Right cardiac atrium (tissue), 5 donors: ENCODE measurements around the gene DST. TPM values are rescaled to one million over a fixed set of nuclear protein-coding genes. Genes with fewer than 3 reads are reported as not detected.

ENCODE experiments used
- ATAC-seq, 2 donors: fragments of 200-7000 bp; cut with Tn5 transposase; one replicate each; pipeline versions ENCODE4 v1.8.0 to v1.9.1; 2020; ENCODE audit warnings: moderate library complexity in 2 of 2, mild to moderate bottlenecking in 1 of 2
- DNase-seq, 3 donors: peaks; one replicate each; pipeline ENCODE4 v3.0.0-alpha.2; 2020
- H3K27ac ChIP-seq: one replicate; pipeline ENCODE4 v1.5.1; 2013; ENCODE audit warnings: mild to moderate bottlenecking, low read length, control low read depth, moderate library complexity
- H3K27me3 ChIP-seq: one replicate; pipeline ENCODE4 v1.6.1; 2013; ENCODE audit not compliant: control insufficient read depth, insufficient read depth
- H3K4me1 ChIP-seq: one replicate; pipeline ENCODE4 v1.6.1; 2013; ENCODE audit warnings: low read length; ENCODE audit not compliant: control insufficient read depth, insufficient read depth
- H3K4me3 ChIP-seq: one replicate; pipeline ENCODE4 v1.5.1; 2013; ENCODE audit warnings: low read length, control low read depth
- H3K9me3 ChIP-seq: one replicate; pipeline ENCODE4 v1.6.1; 2013; ENCODE audit warnings: low read length; ENCODE audit not compliant: control insufficient read depth
- WGBS: extraction: QIAGEN DNeasy Blood & Tissue Kit; methylation state at CpG from one replicate; pipeline ENCODE4 v1.1.7; 2013; 5-methylcytosine and 5-hydroxymethylcytosine counted together
- intact Hi-C, 4 donors: fragments of 100-400 bp; cut with DNase I; formaldehyde crosslinking; loops; one replicate each; pipeline versions ENCODE4 v1.11.0 to v1.14.0; 2022 to 2023
- polyA plus RNA-seq: library from polyadenylated mRNA; stranded (reverse); fragments of 200-250 nt; gene quantifications from one replicate; pipeline ENCODE4 v1.2.3, GENCODE V29; 2013
- total RNA-seq, 4 donors: library from RNA; stranded (reverse); fragmentation: NEBNext Ultra II Directional; extraction: Animal tissue kit (Norgen Biotek cat#: 25700); gene quantifications; one replicate each; pipeline ENCODE4 v1.2.1, GENCODE V29; 2021
- donor health status: healthy with polysubstance abuse.
- donor health status: DM: no; HTN: yes; CAD: no.
- donor health status: DM: no; HTN: no; CAD: no.
- donor health status: DM: no; HTN: yes; CAD: no; lungs with severe emphysema.
- donor health status: DM: yes; HTN: yes; CAD: no.

Gene DST
- total and polyA plus RNA-seq, 5 donors = 148 to 308 (median 204) TPM

- Histone ChIP-seq H3K4me1 (no peaks in the 10 kb centered on the region), H3K4me3 (no peak overlapping the region), H3K27ac (no peak overlapping the region), H3K9me3 (no peaks in the 10 kb centered on the region), H3K27me3 (no peaks in the 10 kb centered on the region)
- no peak for DNase-seq
- WGBS = 91% methylated on average over 5 of the region's 5 CpGs
- no peak for ATAC-seq
- intact Hi-C loops = no loop called here
Observed at GRCh38 chr6:56624046-56624727, 18.5 kb downstream of the DST start.

GRCh38 chr6:56620229-56620868, 22.3 kb downstream of the DST start:
- 48% methylated on average over 12 of the region's 12 CpGs for whole genome bisulfite sequencing
- peak; percentile 62 to 81 for ATAC-seq
- Histone ChIP-seq H3K9me3 (no peaks in the 10 kb centered on the region), H3K4me1 (no peaks in the 10 kb centered on the region), H3K27me3 (no peaks in the 10 kb centered on the region), H3K27ac (no peak overlapping the region), H3K4me3 (no peak overlapping the region)
- peak in 1 of 3 donors; percentile 37 for DNase-seq
- intact Hi-C loops = no loop called here

GRCh38 chr6:56618050-56618449, 24.6 kb downstream of the DST start:
- DNase-seq (no peak), ATAC-seq (no peak)
- Histone ChIP-seq H3K27ac (no peak overlapping the region), H3K4me1 (no peaks in the 10 kb centered on the region), H3K9me3 (no peaks in the 10 kb centered on the region), H3K4me3 (no peak overlapping the region), H3K27me3 (no peaks in the 10 kb centered on the region)
- intact Hi-C loops = no loop called here
- WGBS = 88% methylated on average over 3 of the region's 3 CpGs

DNA sequence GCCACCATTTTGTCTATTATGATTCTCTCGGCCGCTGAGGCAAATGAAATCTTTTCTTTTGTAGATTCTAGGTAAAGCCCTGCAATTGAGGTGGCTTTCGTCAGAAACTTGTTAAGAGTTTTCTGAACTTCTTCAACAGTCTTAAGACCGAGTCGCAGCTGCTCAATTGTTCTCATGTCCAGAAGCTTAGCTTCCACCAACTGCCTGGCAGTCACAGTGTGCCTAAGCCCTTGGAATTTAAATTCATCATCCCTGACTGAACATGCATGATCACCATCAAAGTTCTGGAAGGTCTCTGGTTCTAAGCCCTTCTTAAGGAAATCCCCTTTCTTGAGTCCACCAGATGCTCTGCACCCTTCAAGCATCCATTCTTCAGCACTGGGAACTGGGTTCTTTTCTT, 25.7 kb downstream of the DST start:
- ATAC-seq = no peak
- intact Hi-C loops = no loop called here

GRCh38 chr6:56613247-56613851, 29.3 kb downstream of the DST start:
- WGBS = 52% methylated on average over 6 of the region's 6 CpGs
- Histone ChIP-seq H3K4me1 (no peaks in the 10 kb centered on the region), H3K4me3 (no peak overlapping the region), H3K9me3 (no peaks in the 10 kb centered on the region), H3K27ac (no peak overlapping the region), H3K27me3 (no peaks in the 10 kb centered on the region)
- no peak for ATAC-seq
- intact Hi-C loops = no loop called here
- no peak for DNase-seq

More for the DNA sequence above, 25.7 kb downstream of the DST start:
- Histone ChIP-seq H3K4me3 (no peak overlapping the region), H3K9me3 (no peaks in the 10 kb centered on the region), H3K4me1 (no peaks in the 10 kb centered on the region), H3K27me3 (no peaks in the 10 kb centered on the region), H3K27ac (no peak overlapping the region)
- WGBS = 98% methylated on average over 5 of the region's 5 CpGs
- DNase-seq = no peak

DNA sequence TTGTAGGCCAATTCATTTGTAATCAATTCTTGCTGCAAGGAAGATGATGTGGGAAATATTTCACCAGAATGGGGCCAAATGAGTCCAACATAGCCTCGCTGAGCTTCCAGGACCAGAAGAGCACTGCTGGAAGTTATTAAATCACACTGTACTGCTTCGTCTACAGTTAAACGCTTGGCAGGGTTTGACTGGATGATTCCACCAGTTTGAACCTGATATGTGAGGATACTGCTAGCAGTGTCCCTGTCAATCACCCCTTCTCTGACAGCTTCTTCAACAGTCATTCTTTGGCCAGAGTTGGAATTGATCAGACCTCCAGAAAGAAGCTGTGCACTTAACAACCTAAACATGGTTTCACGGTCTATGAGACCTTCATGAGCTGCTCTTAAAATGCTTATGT, 34.4 kb downstream of the DST start:
- Histone ChIP-seq H3K27ac (no peak overlapping the region), H3K4me3 (no peak overlapping the region), H3K9me3 (no peaks in the 10 kb centered on the region), H3K4me1 (no peaks in the 10 kb centered on the region), H3K27me3 (no peaks in the 10 kb centered on the region)
- DNase-seq (no peak), ATAC-seq (no peak)
- 96% methylated on average over 4 of the region's 4 CpGs for WGBS
- intact Hi-C loops = no loop called here

DNA sequence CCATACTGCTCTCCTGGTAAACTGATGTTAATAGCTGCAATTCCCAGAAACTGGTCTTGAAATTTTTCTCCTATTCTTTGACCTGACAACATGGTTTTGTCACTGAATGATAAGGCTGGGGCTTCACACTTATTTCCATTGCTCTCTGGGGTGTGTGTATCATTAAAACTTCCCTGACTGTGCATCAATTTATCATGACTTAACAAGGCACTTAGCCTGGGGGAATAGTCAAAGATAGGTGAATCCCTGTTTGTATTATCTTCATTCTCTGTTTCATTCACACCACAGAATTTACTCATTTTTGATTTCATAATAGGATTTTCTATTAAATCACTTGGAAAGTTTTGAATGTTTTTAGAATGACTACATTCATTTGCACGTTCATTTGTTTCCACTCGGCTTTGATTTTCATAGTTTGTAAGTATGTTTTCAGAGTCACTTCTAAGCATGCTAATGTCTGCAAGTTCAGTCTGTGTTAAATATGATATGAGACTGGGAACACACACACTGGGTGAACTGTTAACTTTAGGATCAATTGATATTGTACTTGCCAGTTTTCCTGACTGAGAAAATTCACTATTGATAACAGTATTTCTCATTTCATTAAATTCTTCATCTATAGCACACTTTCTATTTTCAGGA, 35.5 kb downstream of the DST start:
- no peak for ATAC-seq
- Histone ChIP-seq H3K27me3 (no peaks in the 10 kb centered on the region), H3K4me1 (no peaks in the 10 kb centered on the region), H3K4me3 (no peak overlapping the region), H3K27ac (no peak overlapping the region), H3K9me3 (no peaks in the 10 kb centered on the region)
- DNase-seq = no peak
- 88% methylated on average over 2 of the region's 2 CpGs for whole genome bisulfite sequencing
- intact Hi-C loops = no loop called here

DNA sequence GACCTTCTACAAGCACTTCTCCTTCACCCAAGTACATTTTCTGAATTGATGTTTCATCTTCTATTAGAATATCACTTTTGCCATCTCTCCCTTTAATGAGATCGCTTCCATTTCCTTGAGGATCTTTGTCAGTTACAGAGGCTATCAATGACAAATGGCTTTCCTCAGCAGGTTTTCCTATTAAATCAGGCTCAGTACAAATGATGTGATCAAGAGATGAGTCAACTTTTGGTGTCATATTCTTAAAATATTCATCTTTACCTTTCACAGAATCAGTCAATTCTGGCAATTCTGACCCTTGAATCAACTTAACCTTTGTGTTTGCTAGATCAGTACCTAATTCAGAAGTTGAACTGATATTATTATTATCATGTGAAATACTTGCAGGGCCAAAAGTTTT, 37.3 kb downstream of the DST start:
- WGBS = 92% methylated on average over 1 of the region's 1 CpG
- Histone ChIP-seq H3K4me3 (no peak overlapping the region), H3K27ac (no peak overlapping the region), H3K27me3 (no peaks in the 10 kb centered on the region), H3K9me3 (no peaks in the 10 kb centered on the region), H3K4me1 (no peaks in the 10 kb centered on the region)
- intact Hi-C loops = no loop called here
- DNase-seq (no peak), ATAC-seq (no peak)

GRCh38 chr6:56604186-56604585, 38.5 kb downstream of the DST start:
- H3K9me3 ChIP-seq = no peaks in the 10 kb centered on the region
- intact Hi-C loops = no loop called here
- no peak for DNase-seq
- no peaks in the 10 kb centered on the region for H3K4me1 ChIP-seq
- H3K27ac ChIP-seq = no peak overlapping the region
- ATAC-seq = no peak
- no peaks in the 10 kb centered on the region for H3K27me3 ChIP-seq
- H3K4me3 ChIP-seq = no peak overlapping the region
- 97% methylated on average over 1 of the region's 1 CpG for WGBS

GRCh38 chr6:56601390-56601789, 41.3 kb downstream of the DST start:
- DNase-seq (no peak), ATAC-seq (no peak)
- H3K4me3 ChIP-seq = no peak overlapping the region
- intact Hi-C loops = no loop called here
- no peaks in the 10 kb centered on the region for H3K9me3 ChIP-seq
- no peak overlapping the region for H3K27ac ChIP-seq
- no peaks in the 10 kb centered on the region for H3K27me3 ChIP-seq
- H3K4me1 ChIP-seq = no peaks in the 10 kb centered on the region
- 75% methylated on average over 2 of the region's 2 CpGs for WGBS

GRCh38 chr6:56595490-56596122, 47.1 kb downstream of the DST start:
- no peaks in the 10 kb centered on the region for H3K9me3 ChIP-seq
- DNase-seq (peak in 2 of 3 donors; percentile 27 to 37), ATAC-seq (peak; percentile 68 to 85)
- intact Hi-C loops = loop anchor here (2.0 to 10.0 kb wide), 4 partner anchors 121 to 243 kb away; no protein-coding TSS in a partner anchor
- no peaks in the 10 kb centered on the region for H3K27me3 ChIP-seq
- peaks cover 2% of the 10 kb centered on the region for H3K4me1 ChIP-seq
- H3K4me3 ChIP-seq = no peak overlapping the region
- H3K27ac ChIP-seq = no peak overlapping the region
- WGBS = 50% methylated on average over 6 of the region's 6 CpGs
